Forelimb muscle (tissue), 1 donor: ENCODE results near the gene MAGI1. TPM values are rescaled to one million over a fixed set of nuclear protein-coding genes. Genes with fewer than 3 reads are reported as not detected.
"Not testable (repeated sequence)": the region's sequence is repeated elsewhere in the genome, so short reads cannot be mapped to it uniquely, and the experiment has no call there.

Source experiments
- DNase-seq: peaks from one replicate; pipeline ENCODE4 v3.0.0-alpha.2; 2013; ENCODE audit warnings: low read depth
- polyA plus RNA-seq: library from polyadenylated mRNA; unstranded; fragments of 120-200 nt; gene quantifications from one replicate; pipeline ENCODE4 v1.2.1, GENCODE V29; 2013; ENCODE audit not compliant: insufficient read length

MAGI1 gene
- polyA plus RNA-seq, 1 donor: 12.3 TPM

DNA sequence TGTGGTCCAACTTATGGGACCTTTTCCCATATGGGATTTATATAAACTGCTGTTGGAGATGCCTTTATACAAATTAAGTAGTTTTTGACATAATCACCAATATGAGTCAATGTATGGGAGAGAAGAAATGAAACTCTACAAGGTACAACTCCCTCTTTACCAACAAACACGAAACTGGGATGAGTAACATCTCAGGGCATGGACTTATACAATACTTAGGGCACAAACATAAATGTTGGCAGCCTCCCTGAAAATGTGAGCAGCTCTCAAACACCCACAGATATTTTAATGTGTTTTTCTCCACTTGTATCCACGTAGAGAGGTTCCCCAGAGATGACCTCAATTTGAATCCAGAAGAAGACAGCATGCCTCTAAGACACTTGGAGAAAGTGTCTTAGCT is 161.6 kb downstream of the MAGI1 start:
- DNase-seq: no peak

DNA sequence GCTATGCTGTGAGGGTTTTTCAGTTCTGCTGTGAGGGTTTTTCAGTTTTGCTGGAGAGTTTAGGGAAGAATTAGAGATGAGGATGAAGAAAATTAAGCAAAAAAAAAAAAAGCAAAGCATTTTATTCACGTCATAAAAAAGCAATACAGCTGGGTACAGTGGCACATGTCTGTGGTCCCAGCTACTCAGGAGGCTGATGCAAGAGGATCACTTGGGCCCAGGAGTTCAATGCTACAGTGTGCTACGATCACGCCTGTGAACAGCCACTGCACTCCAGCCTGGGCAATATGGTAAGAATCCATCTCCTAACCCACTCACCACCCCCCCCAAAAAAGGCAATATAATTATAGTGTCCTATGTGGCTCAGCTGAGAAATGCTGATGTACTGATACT is 162.7 kb downstream of the MAGI1 start:
- no peak for DNase-seq

DNA sequence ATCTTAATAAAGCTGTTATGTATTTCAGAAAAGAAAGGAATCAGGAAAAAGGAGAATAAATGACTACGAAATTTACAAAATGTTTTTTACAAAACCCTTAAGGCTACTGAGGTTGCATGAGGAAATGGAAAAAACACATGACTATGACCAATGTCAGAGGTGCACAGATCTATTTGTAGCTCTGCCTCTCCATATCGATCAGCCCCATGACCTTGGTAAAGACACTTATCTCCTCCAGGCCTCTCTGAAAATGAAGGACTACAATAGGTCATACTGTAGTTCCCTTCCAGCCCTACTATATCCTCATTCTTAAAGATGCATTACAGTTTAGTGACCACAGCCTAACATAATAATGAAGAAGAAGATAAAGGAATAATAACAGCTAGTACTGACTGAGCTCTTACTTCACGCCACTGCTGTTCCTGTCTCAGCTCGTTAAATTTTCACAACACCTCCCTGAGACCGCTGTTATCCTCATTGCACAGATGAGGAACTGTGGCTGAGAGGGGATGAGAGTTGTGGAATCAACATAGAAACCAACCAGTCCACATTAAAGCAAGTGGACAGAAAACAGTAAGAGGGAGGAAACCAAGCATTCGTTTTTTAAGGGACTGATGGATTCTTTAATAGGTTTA is 163.2 kb downstream of the MAGI1 start:
- DNase-seq: no peak

GRCh38 chr3:65873869-65874268 is 164.8 kb downstream of the MAGI1 start:
- DNase-seq: no peak

GRCh38 chr3:65873028-65873427 is 165.7 kb downstream of the MAGI1 start:
- DNase-seq: no peak

DNA sequence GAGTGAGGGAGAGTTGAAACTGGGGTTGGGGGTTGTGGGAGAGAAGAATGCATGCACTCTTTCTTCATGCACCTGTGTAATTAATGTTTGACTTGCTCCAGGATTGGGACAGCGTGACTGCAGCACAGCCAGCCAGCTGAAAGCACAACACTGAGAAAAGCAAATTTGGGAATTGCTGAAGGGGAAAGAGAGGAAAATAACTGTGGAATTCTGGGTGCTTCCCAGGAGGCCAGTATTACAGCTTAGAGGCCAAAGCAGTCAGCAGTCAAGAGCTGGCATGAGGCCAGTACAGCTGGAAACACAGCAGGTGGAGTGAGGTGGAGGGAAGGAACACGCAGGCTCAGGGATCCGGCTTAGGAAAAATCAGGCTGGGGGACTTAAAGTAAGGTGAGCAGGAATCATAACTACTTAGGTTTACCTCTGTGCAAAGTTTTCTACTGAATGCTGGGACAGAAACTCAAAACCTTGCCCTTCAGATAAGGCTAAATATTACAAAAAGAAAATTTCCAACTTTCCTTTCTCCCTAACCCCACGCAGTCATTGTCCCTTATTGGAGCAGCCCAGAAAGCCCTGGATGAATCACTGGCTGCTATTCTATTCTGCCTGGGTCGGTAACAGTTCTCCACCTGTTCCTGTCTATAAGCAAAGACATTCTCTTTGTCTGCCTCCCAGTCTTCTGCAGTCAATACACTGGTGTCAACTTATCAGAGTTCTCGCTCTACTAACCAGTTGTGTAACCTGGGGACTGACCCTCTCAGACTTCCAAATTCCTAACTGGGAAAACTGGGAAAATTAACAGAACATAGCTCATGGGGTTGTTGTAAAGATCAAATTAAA is 167.2 kb downstream of the MAGI1 start:
- DNase-seq: no peak

DNA sequence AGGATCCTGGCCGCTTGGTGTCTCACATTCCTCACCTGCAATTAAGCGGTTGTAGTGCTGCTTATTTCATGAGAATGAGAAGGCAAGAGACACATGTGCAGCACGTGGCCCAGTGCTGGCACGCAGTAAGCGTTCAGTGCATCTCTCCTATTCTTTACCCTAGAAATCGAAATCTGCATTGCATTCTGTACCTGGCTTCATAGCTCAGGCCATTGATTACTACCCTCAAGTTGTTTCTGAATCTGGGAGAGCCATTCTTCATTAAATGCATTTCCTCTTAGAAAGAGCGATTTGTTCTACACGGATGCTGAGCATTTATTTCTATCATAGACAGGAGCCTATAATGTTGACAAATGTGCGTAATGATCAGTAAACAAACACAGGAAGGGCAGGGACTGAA is 168.9 kb downstream of the MAGI1 start:
- no peak for DNase-seq

GRCh38 chr3:65867463-65868210 is 171.1 kb downstream of the MAGI1 start:
- no peak for DNase-seq

DNA sequence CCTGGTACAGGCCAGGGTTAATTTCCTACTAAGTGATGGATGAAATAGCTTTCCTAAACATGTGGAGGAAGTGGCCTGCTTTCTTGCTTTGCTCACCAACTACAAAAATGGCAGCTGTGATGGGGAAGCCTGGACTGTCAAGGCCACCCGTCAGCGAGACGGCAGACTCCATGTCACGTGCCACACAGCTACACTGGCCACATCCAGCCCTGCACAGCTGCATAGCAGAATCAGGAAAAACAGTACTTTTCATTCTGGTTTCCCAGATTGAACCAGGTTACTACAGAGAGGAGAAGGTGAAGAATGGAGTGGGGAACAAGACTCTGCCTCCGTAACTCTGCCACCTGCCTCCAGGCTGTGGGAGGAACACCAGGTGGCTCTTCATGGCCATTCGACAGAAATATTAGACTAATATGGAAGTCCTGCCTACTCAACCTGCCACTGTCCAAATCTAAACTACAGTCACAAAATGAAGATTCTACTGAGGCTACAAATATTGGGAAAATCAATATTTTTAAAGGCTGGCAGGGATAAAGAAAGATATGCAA is 174.3 kb downstream of the MAGI1 start:
- DNase-seq: no peak

DNA sequence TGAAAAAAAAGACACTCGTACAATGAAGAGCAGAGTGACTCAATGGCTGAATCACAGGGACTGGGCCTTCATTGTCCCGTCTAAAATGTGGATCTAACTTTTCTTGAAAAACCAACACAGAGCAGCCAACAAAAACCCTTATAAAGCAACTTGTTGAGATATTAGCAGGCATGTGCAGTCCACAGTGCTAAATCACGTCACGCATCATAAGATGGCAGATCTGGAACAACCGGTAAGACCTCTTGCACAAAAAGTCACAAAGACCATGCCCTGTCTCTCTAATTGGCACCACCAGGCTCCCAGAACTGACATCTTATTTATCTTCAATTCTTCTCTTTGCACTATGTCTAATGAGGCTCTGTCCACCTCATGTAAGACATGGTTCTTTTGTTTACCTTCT is 177.0 kb downstream of the MAGI1 start:
- no peak for DNase-seq

GRCh38 chr3:65859612-65860011 is 179.1 kb downstream of the MAGI1 start:
- DNase-seq: not testable (repeated sequence)

DNA sequence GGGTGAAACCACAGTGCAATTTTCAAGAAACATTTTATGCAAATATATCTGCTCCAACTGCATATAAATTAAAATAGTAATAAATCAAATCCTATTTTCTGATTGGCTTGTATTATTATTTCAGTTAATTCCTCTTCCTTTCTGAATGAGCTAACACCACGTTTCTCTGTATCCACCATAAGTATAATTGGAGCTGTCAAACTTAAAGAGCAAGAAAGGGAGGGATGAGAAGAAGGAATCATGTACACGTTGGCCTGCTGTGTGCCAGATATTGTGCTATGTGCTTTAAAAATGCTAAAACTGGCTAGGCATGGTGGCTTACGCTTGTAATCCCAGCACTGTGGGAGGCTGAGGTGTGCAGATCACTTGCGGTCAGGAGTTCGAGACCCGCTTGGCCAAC is 180.0 kb downstream of the MAGI1 start:
- no peak for DNase-seq

- DNase-seq: no peak
Observed at GRCh38 chr3:65857327-65857726, 181.4 kb downstream of the MAGI1 start.

DNA sequence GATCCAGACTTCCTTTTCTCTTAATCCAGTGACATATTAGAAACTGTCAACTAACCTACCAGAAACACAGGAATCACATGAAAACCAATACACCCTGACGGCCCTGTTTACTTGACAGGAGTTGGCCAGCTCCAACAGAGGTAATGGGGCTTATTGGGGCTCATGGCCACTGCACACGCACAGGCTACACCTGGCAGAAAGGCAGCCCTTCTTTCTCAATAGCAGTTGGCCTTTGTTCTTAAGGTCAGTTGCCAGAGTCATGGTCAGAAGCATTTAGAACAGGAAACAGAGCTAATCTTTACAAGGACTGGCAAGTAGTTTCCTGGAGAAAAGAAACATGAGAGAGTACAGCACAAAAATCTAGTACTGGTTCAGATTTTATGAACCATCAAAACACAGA is 181.8 kb downstream of the MAGI1 start:
- no peak for DNase-seq

DNA sequence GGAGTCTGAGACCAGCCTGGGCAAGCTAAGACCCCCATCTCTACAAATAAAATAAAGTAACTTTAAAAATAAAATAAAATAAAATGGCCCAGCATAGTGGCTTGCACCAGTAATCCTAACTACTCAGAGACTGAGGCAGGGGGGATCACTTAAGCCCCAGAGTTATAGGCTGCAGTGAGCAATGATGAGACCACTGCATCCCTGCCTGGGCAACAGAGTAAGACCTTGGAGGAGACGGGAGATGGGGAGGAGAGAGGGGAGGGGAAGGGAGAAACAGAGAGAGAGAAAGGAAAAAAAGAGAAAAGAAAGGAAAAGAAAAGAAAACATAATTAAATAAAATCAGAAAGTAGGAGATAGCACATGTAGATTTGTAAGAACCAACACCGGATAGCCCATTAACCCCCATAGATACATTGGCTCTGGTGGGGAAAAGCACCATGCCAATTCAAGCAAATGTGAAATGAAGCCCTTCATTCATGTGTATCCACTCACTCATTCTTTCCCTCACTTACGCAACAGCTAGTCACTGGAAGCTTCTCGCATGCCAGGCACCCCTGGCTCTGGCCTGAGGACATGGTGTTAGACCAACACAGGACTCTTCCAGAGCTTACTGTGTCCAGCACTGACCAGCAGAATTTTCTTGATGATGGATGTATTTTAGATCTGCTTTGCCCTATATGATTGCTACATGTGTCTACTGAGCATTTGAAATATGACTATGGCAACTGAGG is 183.2 kb downstream of the MAGI1 start:
- no peak for DNase-seq

GRCh38 chr3:65854606-65855304 is 184.0 kb downstream of the MAGI1 start:
- DNase-seq: no peak

DNA sequence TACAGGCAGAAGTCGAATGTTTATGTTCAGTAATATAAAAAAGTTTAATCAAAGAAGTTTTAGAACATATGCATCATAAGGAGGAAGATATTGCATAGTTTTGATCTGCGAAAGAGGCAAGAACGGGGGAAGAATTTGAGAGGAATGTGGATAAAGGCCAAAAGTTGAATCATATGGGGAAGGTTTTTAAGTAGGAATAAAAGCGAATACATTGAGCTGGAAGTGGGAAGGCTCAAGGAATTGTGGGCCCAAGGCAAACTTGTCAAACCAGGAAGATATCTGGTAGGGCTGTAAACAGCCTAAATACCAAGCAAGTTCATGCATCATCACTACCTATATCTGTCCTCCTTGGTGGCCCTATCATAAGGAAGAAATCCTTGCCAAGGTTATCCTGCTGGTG is 186.9 kb downstream of the MAGI1 start:
- no peak for DNase-seq

GRCh38 chr3:65850261-65850660 is 188.5 kb downstream of the MAGI1 start:
- no peak for DNase-seq

DNA sequence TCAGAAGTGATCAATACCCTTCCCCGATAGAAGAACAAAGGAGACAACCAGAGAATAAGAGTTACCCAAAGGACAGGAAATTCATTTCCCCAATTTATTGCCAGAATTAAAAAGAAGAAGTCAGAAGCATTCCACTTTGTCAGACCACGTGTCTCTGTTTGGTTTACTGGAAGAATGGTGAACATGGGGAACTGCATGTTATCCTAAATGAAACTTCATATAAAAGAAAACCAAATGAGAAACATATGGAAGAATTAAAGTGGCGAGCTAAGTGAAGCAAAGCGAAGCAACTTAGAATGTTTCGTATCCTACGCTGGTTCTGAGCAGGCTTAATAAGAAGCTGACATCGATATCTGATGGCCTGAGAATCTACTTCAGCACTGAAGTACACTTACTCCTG is 190.7 kb downstream of the MAGI1 start:
- no peak for DNase-seq

GRCh38 chr3:65846936-65847335 is 191.8 kb downstream of the MAGI1 start:
- DNase-seq: no peak

DNA sequence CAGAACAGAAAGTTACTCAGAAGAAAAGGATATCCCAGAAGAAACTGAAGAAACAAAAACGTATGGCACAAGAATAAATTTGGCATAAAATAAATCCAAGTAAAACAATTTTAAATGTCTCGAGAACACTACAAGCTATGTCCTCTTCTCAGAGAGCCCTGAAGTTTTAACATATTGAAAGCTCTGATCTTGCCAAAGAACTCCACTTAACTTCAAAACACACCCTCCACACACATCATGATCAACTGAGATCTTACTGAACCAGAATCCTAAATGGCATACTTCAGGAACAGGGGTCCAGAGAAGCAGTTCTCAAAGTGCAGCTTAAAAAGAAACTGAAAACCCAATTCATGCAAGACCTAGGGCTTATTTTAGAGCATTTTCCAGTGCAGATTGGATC is 194.3 kb downstream of the MAGI1 start:
- no peak for DNase-seq
